Measurements from ENCODE around the gene TRAPPC10. TPM values are rescaled to one million over a fixed set of nuclear protein-coding genes. Genes with fewer than 3 reads are reported as not detected.

TRAPPC10 gene
- total RNA-seq, 1 experiment from 2014 or later = 32.9 TPM

- no peak overlapping the region for H3K4me3 Mint-ChIP-seq
- H4K20me1 ChIP-seq (ENCODE audit: control insufficient read depth, insufficient read depth, insufficient read length) = no peaks in the 10 kb centered on the region
- H3K18ac ChIP-seq (ENCODE audit: insufficient read length, low read depth, low read length) = no peak overlapping the region
- no peak overlapping the region for H3K9ac ChIP-seq (ENCODE audit: extremely low read depth, insufficient read length, low read length)
- no peak overlapping the region for H3T11ph ChIP-seq (ENCODE audit: low read length)
- H4K5ac ChIP-seq (ENCODE audit: insufficient read length, low read depth, low read length) = no peak overlapping the region
- no peaks in the 10 kb centered on the region for H3K4me1 ChIP-seq (ENCODE audit: insufficient read depth, low read length)
- H3K4me1 Mint-ChIP-seq = no peaks in the 10 kb centered on the region
- no peaks in the 10 kb centered on the region for H3K36me3 Mint-ChIP-seq (ENCODE audit: insufficient read depth in 1 of 3, low read depth in 3 of 3)
- no peaks in the 10 kb centered on the region for H3K79me1 ChIP-seq (ENCODE audit: insufficient read depth, low read depth, low read length, poor library complexity, severe bottlenecking)
- H2BK20ac ChIP-seq (ENCODE audit: low read depth, low read length, poor library complexity, severe bottlenecking) = no peak overlapping the region
- no peaks in the 10 kb centered on the region for H3K79me2 ChIP-seq (ENCODE audit: insufficient read depth, low read length)
- no peak overlapping the region for H2BK12ac ChIP-seq (ENCODE audit: insufficient read length, low read depth, low read length)
- no peaks in the 10 kb centered on the region; the same call in 1 of the 2 replicates for H3K27me3 Mint-ChIP-seq (ENCODE audit: low read depth)
- H2BK120ac ChIP-seq (ENCODE audit: low read depth, low read length, poor library complexity, severe bottlenecking) = no peak overlapping the region
- no peak overlapping the region for H3K4me2 ChIP-seq (ENCODE audit: insufficient read depth, insufficient read length, low read length)
- H3K9me3 Mint-ChIP-seq = no peaks in the 10 kb centered on the region
- no peak overlapping the region for H4K8ac ChIP-seq (replicated peaks; ENCODE audit: insufficient read length, low read depth, low read length)
- WGBS (ENCODE audit: extremely low coverage, insufficient read length, low lambda C conversion rate) = no CpG with 5 or more reads among the region's 5 CpGs
- no peak overlapping the region for H2AFZ ChIP-seq (ENCODE audit: low read length)
- H3K4ac ChIP-seq (ENCODE audit: low read depth, low read length) = no peak overlapping the region
- no peak overlapping the region for H3K14ac ChIP-seq (ENCODE audit: insufficient read depth, low read length)
- no peak overlapping the region for H2BK5ac ChIP-seq (ENCODE audit: insufficient read length, low read length)
- no peak overlapping the region for H2AK5ac ChIP-seq (ENCODE audit: insufficient read length, low read length)
- H3K23ac ChIP-seq (ENCODE audit: insufficient read length, low read depth, low read length) = no peak overlapping the region
- no peak overlapping the region for H3K27ac ChIP-seq (ENCODE audit: insufficient read length, low read depth, low read length)
- no peaks in the 10 kb centered on the region for H3K9me3 ChIP-seq (ENCODE audit: control insufficient read depth, low read depth, low read length)
- H3K27ac Mint-ChIP-seq = no peak overlapping the region
- H3K56ac ChIP-seq (ENCODE audit: insufficient read length, low read depth, low read length) = no peak overlapping the region
- H2BK15ac ChIP-seq (ENCODE audit: low read depth, low read length) = no peak overlapping the region
- no peak for DNase-seq
- no peaks in the 10 kb centered on the region for H3K27me3 ChIP-seq (ENCODE audit: insufficient read depth, low read length)
- H3K23me2 ChIP-seq (ENCODE audit: insufficient read length, low read depth, low read length, poor library complexity, severe bottlenecking) = no peaks in the 10 kb centered on the region
- no peak overlapping the region for H4K91ac ChIP-seq (ENCODE audit: insufficient read length, low read depth, low read length)
- no peak for TF ChIP-seq CTCF (conservative IDR thresholded peaks at IDR 0.05)
Observed at GRCh38 chr21:43997766-43998742, 14.1 kb upstream of the TRAPPC10 start.

Data from H9 (cell line).